ENCODE data around the gene AOAH. TPM values are rescaled to one million over a fixed set of nuclear protein-coding genes. Genes with fewer than 3 reads are reported as not detected.

AOAH gene
- total RNA-seq, 1 donor from 2014 or later, result 2.4 TPM

GRCh38 chr7:36521133-36521532, 203.2 kb downstream of the AOAH start:
- Mint-ChIP-seq H3K27me3 (peaks cover 1% of the 10 kb centered on the region), H3K4me3 (no peak overlapping the region), H3K27ac (no peak overlapping the region), H3K9me3 (no peaks in the 10 kb centered on the region), H3K4me1 (no peaks in the 10 kb centered on the region), H3K36me3 (ENCODE audit: low read depth) (no peaks in the 10 kb centered on the region)
- DNase-seq (no peak), ATAC-seq (ENCODE audit: low read depth) (no peak)
- POLR2A ChIA-PET, result no interaction called here
- intact Hi-C loops (cut with micrococcal nuclease), result no loop called here
- CTCF ChIA-PET, result no interaction called here
- TF ChIP-seq, protein P1, sequence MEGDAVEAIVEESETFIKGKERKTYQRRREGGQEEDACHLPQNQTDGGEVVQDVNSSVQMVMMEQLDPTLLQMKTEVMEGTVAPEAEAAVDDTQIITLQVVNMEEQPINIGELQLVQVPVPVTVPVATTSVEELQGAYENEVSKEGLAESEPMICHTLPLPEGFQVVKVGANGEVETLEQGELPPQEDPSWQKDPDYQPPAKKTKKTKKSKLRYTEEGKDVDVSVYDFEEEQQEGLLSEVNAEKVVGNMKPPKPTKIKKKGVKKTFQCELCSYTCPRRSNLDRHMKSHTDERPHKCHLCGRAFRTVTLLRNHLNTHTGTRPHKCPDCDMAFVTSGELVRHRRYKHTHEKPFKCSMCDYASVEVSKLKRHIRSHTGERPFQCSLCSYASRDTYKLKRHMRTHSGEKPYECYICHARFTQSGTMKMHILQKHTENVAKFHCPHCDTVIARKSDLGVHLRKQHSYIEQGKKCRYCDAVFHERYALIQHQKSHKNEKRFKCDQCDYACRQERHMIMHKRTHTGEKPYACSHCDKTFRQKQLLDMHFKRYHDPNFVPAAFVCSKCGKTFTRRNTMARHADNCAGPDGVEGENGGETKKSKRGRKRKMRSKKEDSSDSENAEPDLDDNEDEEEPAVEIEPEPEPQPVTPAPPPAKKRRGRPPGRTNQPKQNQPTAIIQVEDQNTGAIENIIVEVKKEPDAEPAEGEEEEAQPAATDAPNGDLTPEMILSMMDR (IDR thresholded peaks at IDR 0.05), result no peak

- TF ChIP-seq, protein P1 (IDR thresholded peaks at IDR 0.05), result no peak
- no peak for ATAC-seq (ENCODE audit: low read depth)
- H3K36me3 Mint-ChIP-seq (ENCODE audit: low read depth), result no peaks in the 10 kb centered on the region
- H3K4me3 Mint-ChIP-seq, result no peak overlapping the region
- H3K4me1 Mint-ChIP-seq, result no peaks in the 10 kb centered on the region
- ChIA-PET CTCF (no interaction called here), POLR2A (no interaction called here)
- H3K9me3 Mint-ChIP-seq, result no peaks in the 10 kb centered on the region
- intact Hi-C loops (cut with micrococcal nuclease), result no loop called here
- no peak overlapping the region for H3K27ac Mint-ChIP-seq
- no peaks in the 10 kb centered on the region for H3K27me3 Mint-ChIP-seq
- no peak for DNase-seq
Observed at GRCh38 chr7:36515847-36516246, 208.4 kb downstream of the AOAH start.

DNA sequence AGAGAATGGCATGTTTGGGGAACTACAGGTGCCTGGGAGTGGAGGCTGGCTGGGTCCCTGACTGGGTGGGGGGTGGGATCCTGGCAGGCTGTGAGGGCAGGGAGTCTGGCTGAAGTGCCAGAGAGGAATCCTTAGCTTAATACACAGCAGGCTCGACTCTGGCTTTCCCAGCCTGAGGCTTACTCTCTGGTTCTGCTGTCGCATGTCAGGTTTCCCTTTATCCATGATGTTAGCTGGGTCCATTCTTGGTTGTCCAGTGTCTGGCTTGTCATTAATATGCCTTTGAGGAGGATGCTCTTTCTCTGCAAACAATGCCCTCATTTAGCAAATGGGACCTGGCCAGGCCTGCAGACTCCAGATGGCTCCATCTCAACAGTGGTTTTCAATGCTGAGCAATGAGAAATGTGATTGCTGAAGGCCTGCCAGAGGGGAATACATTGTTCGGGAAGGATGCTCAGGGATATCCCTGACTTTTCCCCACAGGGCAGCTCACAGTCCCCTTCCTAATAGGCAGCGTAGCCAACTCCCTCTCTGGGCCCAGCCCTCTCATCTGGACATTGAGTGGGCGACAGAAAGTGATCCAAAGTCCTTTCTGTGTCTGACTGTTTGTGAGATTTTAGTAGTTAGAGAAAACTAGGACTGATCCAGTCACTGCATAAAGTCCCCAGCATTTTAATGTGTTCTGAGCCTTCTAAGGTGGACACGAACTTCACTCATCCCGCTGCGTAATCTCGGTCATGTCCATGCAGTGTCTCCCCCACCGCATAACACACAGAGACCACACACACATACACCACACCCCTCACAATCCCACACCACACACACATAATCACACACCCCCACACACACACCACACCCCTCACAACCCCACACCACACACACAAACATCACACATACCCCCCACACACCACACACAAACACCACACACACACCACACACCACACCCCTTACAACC, 209.7 kb downstream of the AOAH start:
- CTCF ChIA-PET, result no interaction called here
- intact Hi-C loops (cut with micrococcal nuclease), result no loop called here
- DNase-seq, result no peak
- TF ChIP-seq, protein P1 (IDR thresholded peaks at IDR 0.05), result no peak
- Mint-ChIP-seq H3K9me3 (no peaks in the 10 kb centered on the region), H3K27ac (no peak overlapping the region), H3K4me1 (no peaks in the 10 kb centered on the region), H3K4me3 (no peak overlapping the region), H3K27me3 (no peaks in the 10 kb centered on the region), H3K36me3 (ENCODE audit: low read depth) (no peaks in the 10 kb centered on the region)
- no peak for ATAC-seq (ENCODE audit: low read depth)
- POLR2A ChIA-PET, result no interaction called here

DNA sequence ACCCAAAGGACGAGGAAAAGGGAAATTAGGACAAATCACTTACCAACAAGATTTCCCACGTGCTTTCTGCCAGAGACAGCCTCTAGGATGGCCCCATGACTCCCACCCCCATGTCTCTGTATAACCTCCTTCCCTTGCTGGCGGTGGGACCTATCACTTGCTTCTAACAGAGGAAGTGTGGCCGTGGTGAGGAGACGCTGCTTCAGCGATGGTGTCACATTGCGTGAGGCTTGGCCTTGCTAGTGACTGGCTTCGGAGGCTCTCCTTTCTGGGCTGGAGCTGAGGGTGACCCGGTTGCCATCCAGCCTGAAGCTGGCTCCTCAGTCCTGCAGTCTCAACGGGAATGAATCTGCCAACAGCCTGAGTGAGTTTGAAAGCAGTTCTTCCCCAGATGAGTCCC, 210.9 kb downstream of the AOAH start:
- DNase-seq (no peak), ATAC-seq (ENCODE audit: low read depth) (no peak)
- no peaks in the 10 kb centered on the region for H3K36me3 Mint-ChIP-seq (ENCODE audit: low read depth)
- ChIA-PET CTCF (no interaction called here), POLR2A (no interaction called here)
- no peak overlapping the region for H3K27ac Mint-ChIP-seq
- no peaks in the 10 kb centered on the region for H3K27me3 Mint-ChIP-seq
- no peaks in the 10 kb centered on the region for H3K4me1 Mint-ChIP-seq
- intact Hi-C loops (cut with micrococcal nuclease), result no loop called here
- H3K4me3 Mint-ChIP-seq, result no peak overlapping the region
- H3K9me3 Mint-ChIP-seq, result no peaks in the 10 kb centered on the region
- TF ChIP-seq, protein P1 (IDR thresholded peaks at IDR 0.05), result no peak

- H3K4me1 Mint-ChIP-seq, result no peaks in the 10 kb centered on the region
- no peaks in the 10 kb centered on the region for H3K27me3 Mint-ChIP-seq
- H3K36me3 Mint-ChIP-seq (ENCODE audit: low read depth), result no peaks in the 10 kb centered on the region
Observed at GRCh38 chr7:36512616-36513015, 211.7 kb downstream of the AOAH start.

More at GRCh38 chr7:36512616-36513015, 211.7 kb downstream of the AOAH start:
- TF ChIP-seq, protein P1 (IDR thresholded peaks at IDR 0.05), result no peak
- POLR2A ChIA-PET, result no interaction called here
- intact Hi-C loops (cut with micrococcal nuclease), result no loop called here
- no peak for ATAC-seq (ENCODE audit: low read depth)
- CTCF ChIA-PET, result no interaction called here
- Mint-ChIP-seq H3K4me3 (no peak overlapping the region), H3K9me3 (no peaks in the 10 kb centered on the region), H3K27ac (no peak overlapping the region)
- no peak for DNase-seq

All from activated B cell treated with CpG ODN at 0.5 μM for 24 hours (primary cell).